Endothelial cell of umbilical vein (primary cell): ENCODE results near the gene DUSP10. TPM values are rescaled to one million over a fixed set of nuclear protein-coding genes. Genes with fewer than 3 reads are reported as not detected.

Experiments
- BruUV-seq: library from RNA; stranded (reverse); fragments of 400-500 nt; replicated peaks from 2 replicates; lab custom pipeline; 2021; lab: Mats Ljungman, UMichigan
- CTCF ChIA-PET: fragments of 300-600, 350-600 bp; sonication (Branson Sonifier 250); formaldehyde crosslinking; loops from one replicate; lab custom pipeline; 2021; ENCODE audit warnings: antibody characterized with exemption, inconsistent platforms; lab: Charles Lee
- POLR2A ChIA-PET: fragments of 300-600, 350-600 bp; sonication (Branson Sonifier 250); formaldehyde crosslinking; loops from one replicate; lab custom pipeline; 2021; ENCODE audit warnings: antibody characterized with exemption, inconsistent platforms; lab: Charles Lee
- DNase-seq: peaks from one replicate; pipeline ENCODE4 v3.0.0-alpha.2; 2011; ENCODE audit warnings: low read depth, low spot score
- FAIRE-seq: peaks from 2 replicates; lab custom pipeline; 2011; peaks lifted over from hg19 to GRCh38; lab: Jason Lieb, UNC
- H2AFZ ChIP-seq: 2 replicates; pipeline ENCODE4 v1.6.0; 2012; ENCODE audit warnings: low read depth, low read length, control low read depth, inconsistent platforms
- H3K27ac ChIP-seq: 2 replicates; pipeline ENCODE4 v1.5.1; 2011; ENCODE audit warnings: low read depth, mild to moderate bottlenecking, control low read depth, low read length, moderate library complexity; ENCODE audit not compliant: insufficient read depth
- H3K27me3 ChIP-seq, 2 experiments: 2 replicates each; pipeline versions ENCODE4 v1.6.0 to v1.6.1; 2011; ENCODE audit warnings: low read length in 2 of 2, mixed read lengths in 1 of 2; ENCODE audit not compliant: control insufficient read depth in 2 of 2, insufficient read depth in 2 of 2
- H3K36me3 ChIP-seq, 2 experiments: 2 replicates in 1 of 2; 3 replicates in 1 of 2; pipeline ENCODE4 v1.5.1; 2011; ENCODE audit warnings: low read length in 2 of 2, mild to moderate bottlenecking in 1 of 2, moderate library complexity in 1 of 2; ENCODE audit not compliant: control insufficient read depth in 2 of 2, insufficient read depth in 2 of 2; ENCODE audit errors: extremely low read depth in 1 of 2
- H3K4me1 ChIP-seq: 3 replicates; pipeline ENCODE4 v1.5.1; 2011; ENCODE audit warnings: mild to moderate bottlenecking, low read length; ENCODE audit not compliant: control insufficient read depth, insufficient read depth; ENCODE audit errors: extremely low read depth
- H3K4me2 ChIP-seq: 2 replicates; pipeline ENCODE4 v1.6.1; 2011; ENCODE audit warnings: low read length, control low read depth, mixed read lengths; ENCODE audit not compliant: insufficient read depth
- H3K4me3 ChIP-seq, 3 experiments: fragments of 200-600 bp in 1 of 3; sonication (generic), shearing (Covaris generic) in 1 of 3; replicated peaks in 1 of 3; 2 replicates each; pipeline ENCODE4 v1.5.1; 2011 to 2016; ENCODE audit warnings: control low read depth in 3 of 3, low read length in 3 of 3, mild to moderate bottlenecking in 2 of 3, inconsistent platforms in 1 of 3, low read depth in 1 of 3, moderate library complexity in 1 of 3; ENCODE audit not compliant: insufficient read depth in 1 of 3
- H3K79me2 ChIP-seq: 2 replicates; pipeline ENCODE4 v1.6.0; 2012; ENCODE audit warnings: low read length, inconsistent platforms; ENCODE audit not compliant: control insufficient read depth, insufficient read depth
- H3K9ac ChIP-seq: replicated peaks from 2 replicates; pipeline ENCODE3; 2011; ENCODE audit warnings: low read length, control low read depth; ENCODE audit not compliant: insufficient read depth; ENCODE audit errors: extremely low read depth
- H3K9me1 ChIP-seq: replicated peaks from 3 replicates; pipeline ENCODE4 v1.6.0; 2011; ENCODE audit warnings: mild to moderate bottlenecking, low read length; ENCODE audit not compliant: control insufficient read depth, insufficient read depth; ENCODE audit errors: extremely low read depth
- H3K9me3 ChIP-seq: replicated peaks from 2 replicates; pipeline ENCODE4 v1.5.1; 2012; ENCODE audit warnings: low read length, inconsistent platforms; ENCODE audit not compliant: control insufficient read depth, insufficient read depth
- H4K20me1 ChIP-seq: replicated peaks from 2 replicates; pipeline ENCODE3; 2011; ENCODE audit warnings: mild to moderate bottlenecking, low read length; ENCODE audit not compliant: control insufficient read depth, insufficient read depth; ENCODE audit errors: extremely low read depth
- CTCF ChIP-seq, 2 donors: IDR thresholded peaks; 1 replicate in 1 of 2; 2 replicates in 1 of 2; pipeline ENCODE4 v1.5.1; 2011; ENCODE audit warnings: low read length in 2 of 2, mild to moderate bottlenecking in 2 of 2, moderate library complexity in 2 of 2, control low read depth in 1 of 2, inconsistent platforms in 1 of 2, low read depth in 1 of 2; ENCODE audit not compliant: insufficient read depth in 1 of 2; ENCODE audit errors: extremely low read depth in 1 of 2
- EZH2 ChIP-seq: IDR thresholded peaks from 2 replicates; pipeline ENCODE4 v1.6.1; 2012; ENCODE audit warnings: borderline replicate concordance, low read depth, mild to moderate bottlenecking, moderate library complexity, low read length, inconsistent platforms; ENCODE audit not compliant: severe bottlenecking
- FOS ChIP-seq: IDR thresholded peaks from 2 replicates; pipeline ENCODE4 v1.6.1; 2011; ENCODE audit warnings: mild to moderate bottlenecking, low read length, moderate library complexity, borderline replicate concordance; ENCODE audit not compliant: insufficient read depth
- GATA2 ChIP-seq: IDR thresholded peaks from 2 replicates; pipeline ENCODE4 v1.7.0; 2011; ENCODE audit warnings: low read depth, mild to moderate bottlenecking, moderate library complexity, mixed read lengths, low read length; ENCODE audit not compliant: insufficient read length, insufficient read depth
- JUN ChIP-seq: IDR thresholded peaks from 2 replicates; pipeline ENCODE4 v1.6.1; 2011; ENCODE audit warnings: borderline replicate concordance, low read depth; ENCODE audit not compliant: insufficient read length, insufficient read depth
- MAX ChIP-seq: IDR thresholded peaks from 2 replicates; pipeline ENCODE4 v1.6.1; 2011; ENCODE audit not compliant: insufficient read depth, insufficient read length
- MYC ChIP-seq: IDR thresholded peaks from one replicate; pipeline ENCODE4 v1.6.1; 2011; ENCODE audit warnings: mild to moderate bottlenecking, low read depth, low read length
- POLR2A ChIP-seq: IDR thresholded peaks from 2 replicates; pipeline ENCODE4 v1.6.1; 2012; ENCODE audit warnings: low read depth, mild to moderate bottlenecking, control low read depth, low read length
- POLR2AphosphoS5 ChIP-seq: IDR thresholded peaks from 2 replicates; pipeline ENCODE4 v1.6.1; 2012; ENCODE audit warnings: low read depth, mild to moderate bottlenecking, control low read depth, low read length, moderate library complexity; ENCODE audit not compliant: insufficient read depth
- dilution Hi-C: fragments of 300-500 bp; cut with MboI; formaldehyde crosslinking; loops from one replicate; pipeline ENCODE4 v1.15.0; 2019; ENCODE audit warnings: low sequenced_read_pairs; ENCODE audit not compliant: extremely low pct_ligation_motif_present
- intact Hi-C: fragments of 100-400 bp; cut with micrococcal nuclease; formaldehyde crosslinking; loops from one replicate; pipeline ENCODE4 v1.10.0; 2022
- polyA plus RNA-seq, 4 experiments: library from polyadenylated mRNA; depleted of rRNA in 3 of 4; stranded (reverse) in 3 of 4; unstranded in 1 of 4; fragments of >200 nt; gene quantifications; 2 replicates each; pipeline versions ENCODE4 v1.2.1 to v1.2.3, GENCODE V29; 2011 to 2012; ENCODE audit warnings: missing spikeins in 1 of 4
- total RNA-seq: library from RNA; stranded (reverse); gene quantifications from 2 replicates; pipeline ENCODE4 v1.2.3, GENCODE V29; 2021

DUSP10 gene
- total and polyA plus RNA-seq, 2 donors (not counting 3 experiments of a cell fraction or from before 2014, with no cell fraction given): 1.6 to 1.9 TPM

GRCh38 chr1:221691261-221691660 is 50.6 kb downstream of the DUSP10 start:
- Histone ChIP-seq H3K4me2 (no peak overlapping the region), H2AFZ (no peak overlapping the region), H3K79me2 (no peaks in the 10 kb centered on the region), H4K20me1 (no peaks in the 10 kb centered on the region), H3K27me3 (peaks cover 0 to 8% of the 10 kb centered on the region in 2 experiments), H3K27ac (no peak overlapping the region), H3K36me3 (no peaks in the 10 kb centered on the region), H3K9me3 (no peaks in the 10 kb centered on the region), H3K9ac (no peak overlapping the region), H3K4me3 (no peak overlapping the region), H3K4me1 (no peaks in the 10 kb centered on the region), H3K9me1 (no peaks in the 10 kb centered on the region)
- TF ChIP-seq MAX: no peak
- TF ChIP-seq MYC: no peak
- TF ChIP-seq JUN: no peak
- TF ChIP-seq GATA2: no peak
- no peak for TF ChIP-seq FOS
- TF ChIP-seq POLR2A: no peak
- no peak for TF ChIP-seq EZH2
- TF ChIP-seq CTCF (IDR thresholded peaks at IDR 0.05; ENCODE audit: extremely low read depth in 1 of 2, insufficient read depth in 1 of 2, low read depth in 1 of 2, low read length in 2 of 2): no peak
- no peak for TF ChIP-seq POLR2AphosphoS5
- CTCF ChIA-PET: interaction anchor here (0.9 to 1.5 kb wide), 3 partner anchors 10 to 28 kb away, joined by 3 to 4 read pairs (median 3); no protein-coding TSS in a partner anchor
- intact Hi-C loops (no loop called here), dilution Hi-C loops (no loop called here)
- POLR2A ChIA-PET: no interaction called here
- no TSS peak for BruUV-seq
- DNase-seq (no peak), FAIRE-seq (no peak)
